ENCODE results near the gene N4BP2L2. TPM values are rescaled to one million over a fixed set of nuclear protein-coding genes. Genes with fewer than 3 reads are reported as not detected.
A peak's percentile ranks its signal among the peaks of the same experiment; 100 is the strongest.

Gene N4BP2L2
- total and polyA plus RNA-seq, 2 of the 13 experiments (the other 11 are each of a cell fraction or from before 2014, with no cell fraction given): 58.9 to 81.2 TPM

DNA sequence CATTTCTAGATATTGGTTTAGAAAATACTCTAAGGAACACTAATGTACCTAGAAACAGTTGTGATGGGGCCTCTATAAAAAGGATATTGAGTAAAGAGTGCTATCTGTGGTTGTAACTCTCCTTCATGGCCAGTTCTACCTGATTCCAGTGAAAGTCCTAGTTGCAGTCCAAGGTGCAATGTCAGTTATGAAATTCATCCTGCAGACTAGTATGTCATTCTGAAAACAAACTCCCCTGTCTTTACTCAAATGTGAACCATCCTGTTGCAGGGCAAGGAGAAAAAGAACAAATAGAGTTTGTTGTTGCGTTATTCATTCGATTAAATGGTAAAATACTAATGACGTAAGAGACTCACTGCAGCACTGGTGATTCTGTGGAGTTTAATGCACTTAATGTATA is 92.4 kb downstream of the N4BP2L2 start (continued):
- TF ChIP-seq GABPA (IDR thresholded peaks at IDR 0.05; ENCODE audit: low read depth, low read length): no peak
- TF ChIP-seq GABPA (CRISPR knock-in tag; IDR thresholded peaks at IDR 0.05; ENCODE audit: low read depth): no peak
- TF ChIP-seq, protein P1, sequence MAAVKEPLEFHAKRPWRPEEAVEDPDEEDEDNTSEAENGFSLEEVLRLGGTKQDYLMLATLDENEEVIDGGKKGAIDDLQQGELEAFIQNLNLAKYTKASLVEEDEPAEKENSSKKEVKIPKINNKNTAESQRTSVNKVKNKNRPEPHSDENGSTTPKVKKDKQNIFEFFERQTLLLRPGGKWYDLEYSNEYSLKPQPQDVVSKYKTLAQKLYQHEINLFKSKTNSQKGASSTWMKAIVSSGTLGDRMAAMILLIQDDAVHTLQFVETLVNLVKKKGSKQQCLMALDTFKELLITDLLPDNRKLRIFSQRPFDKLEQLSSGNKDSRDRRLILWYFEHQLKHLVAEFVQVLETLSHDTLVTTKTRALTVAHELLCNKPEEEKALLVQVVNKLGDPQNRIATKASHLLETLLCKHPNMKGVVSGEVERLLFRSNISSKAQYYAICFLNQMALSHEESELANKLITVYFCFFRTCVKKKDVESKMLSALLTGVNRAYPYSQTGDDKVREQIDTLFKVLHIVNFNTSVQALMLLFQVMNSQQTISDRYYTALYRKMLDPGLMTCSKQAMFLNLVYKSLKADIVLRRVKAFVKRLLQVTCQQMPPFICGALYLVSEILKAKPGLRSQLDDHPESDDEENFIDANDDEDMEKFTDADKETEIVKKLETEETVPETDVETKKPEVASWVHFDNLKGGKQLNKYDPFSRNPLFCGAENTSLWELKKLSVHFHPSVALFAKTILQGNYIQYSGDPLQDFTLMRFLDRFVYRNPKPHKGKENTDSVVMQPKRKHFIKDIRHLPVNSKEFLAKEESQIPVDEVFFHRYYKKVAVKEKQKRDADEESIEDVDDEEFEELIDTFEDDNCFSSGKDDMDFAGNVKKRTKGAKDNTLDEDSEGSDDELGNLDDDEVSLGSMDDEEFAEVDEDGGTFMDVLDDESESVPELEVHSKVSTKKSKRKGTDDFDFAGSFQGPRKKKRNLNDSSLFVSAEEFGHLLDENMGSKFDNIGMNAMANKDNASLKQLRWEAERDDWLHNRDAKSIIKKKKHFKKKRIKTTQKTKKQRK (IDR thresholded peaks at IDR 0.05; ENCODE audit: low read length): no peak
- no peak for TF ChIP-seq ZNF510 (CRISPR knock-in tag; IDR thresholded peaks at IDR 0.05; ENCODE audit: low read depth)
- no peak for TF ChIP-seq ZNF629 (CRISPR knock-in tag; conservative IDR thresholded peaks at IDR 0.05)
- no peak for TF ChIP-seq ZIK1 (CRISPR knock-in tag; IDR thresholded peaks at IDR 0.05; ENCODE audit: borderline replicate concordance, low read depth)
- TF ChIP-seq ZNF317 (CRISPR knock-in tag; IDR thresholded peaks at IDR 0.05): no peak
- peak; percentile 29; the same call in 1 of the 2 replicates for TF ChIP-seq SIX1 (CRISPR knock-in tag; IDR thresholded peaks at IDR 0.05; ENCODE audit: borderline replicate concordance)
- no peak for TF ChIP-seq YY1 (IDR thresholded peaks at IDR 0.05; ENCODE audit: insufficient read depth, insufficient replicate concordance, low read depth, low read length)
- no peak for TF ChIP-seq ZNF547 (CRISPR knock-in tag; IDR thresholded peaks at IDR 0.05)
- TF ChIP-seq, protein P2, sequence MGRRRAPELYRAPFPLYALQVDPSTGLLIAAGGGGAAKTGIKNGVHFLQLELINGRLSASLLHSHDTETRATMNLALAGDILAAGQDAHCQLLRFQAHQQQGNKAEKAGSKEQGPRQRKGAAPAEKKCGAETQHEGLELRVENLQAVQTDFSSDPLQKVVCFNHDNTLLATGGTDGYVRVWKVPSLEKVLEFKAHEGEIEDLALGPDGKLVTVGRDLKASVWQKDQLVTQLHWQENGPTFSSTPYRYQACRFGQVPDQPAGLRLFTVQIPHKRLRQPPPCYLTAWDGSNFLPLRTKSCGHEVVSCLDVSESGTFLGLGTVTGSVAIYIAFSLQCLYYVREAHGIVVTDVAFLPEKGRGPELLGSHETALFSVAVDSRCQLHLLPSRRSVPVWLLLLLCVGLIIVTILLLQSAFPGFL (CRISPR knock-in tag; IDR thresholded peaks at IDR 0.05): no peak
- no peak for TF ChIP-seq TCF7L2 (IDR thresholded peaks at IDR 0.05; ENCODE audit: low read depth, low read length)
- no peak for TF ChIP-seq ZMAT3 (CRISPR knock-in tag; conservative IDR thresholded peaks at IDR 0.05)
- TF ChIP-seq, protein P3, sequence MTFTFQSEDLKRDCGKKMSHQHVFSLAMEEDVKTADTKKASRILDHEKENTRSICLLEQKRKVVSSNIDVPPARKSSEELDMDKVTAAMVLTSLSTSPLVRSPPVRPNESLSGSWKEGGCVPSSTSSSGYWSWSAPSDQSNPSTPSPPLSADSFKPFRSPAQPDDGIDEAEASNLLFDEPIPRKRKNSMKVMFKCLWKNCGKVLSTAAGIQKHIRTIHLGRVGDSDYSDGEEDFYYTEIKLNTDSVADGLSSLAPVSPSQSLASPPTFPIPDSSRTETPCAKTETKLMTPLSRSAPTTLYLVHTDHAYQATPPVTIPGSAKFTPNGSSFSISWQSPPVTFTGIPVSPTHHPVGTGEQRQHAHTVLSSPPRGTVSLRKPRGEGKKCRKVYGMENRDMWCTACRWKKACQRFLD (CRISPR knock-in tag; IDR thresholded peaks at IDR 0.05; ENCODE audit: borderline replicate concordance): no peak
- no peak for TF ChIP-seq SCMH1 (CRISPR knock-in tag; IDR thresholded peaks at IDR 0.05; ENCODE audit: borderline replicate concordance)
- TF ChIP-seq, protein P4, sequence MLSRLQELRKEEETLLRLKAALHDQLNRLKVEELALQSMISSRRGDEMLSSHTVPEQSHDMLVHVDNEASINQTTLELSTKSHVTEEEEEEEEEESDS (CRISPR knock-in tag; IDR thresholded peaks at IDR 0.05; ENCODE audit: borderline replicate concordance): no peak
- no peak for TF ChIP-seq MZF1 (CRISPR knock-in tag; IDR thresholded peaks at IDR 0.05; ENCODE audit: borderline replicate concordance)
- TF ChIP-seq, protein P5, sequence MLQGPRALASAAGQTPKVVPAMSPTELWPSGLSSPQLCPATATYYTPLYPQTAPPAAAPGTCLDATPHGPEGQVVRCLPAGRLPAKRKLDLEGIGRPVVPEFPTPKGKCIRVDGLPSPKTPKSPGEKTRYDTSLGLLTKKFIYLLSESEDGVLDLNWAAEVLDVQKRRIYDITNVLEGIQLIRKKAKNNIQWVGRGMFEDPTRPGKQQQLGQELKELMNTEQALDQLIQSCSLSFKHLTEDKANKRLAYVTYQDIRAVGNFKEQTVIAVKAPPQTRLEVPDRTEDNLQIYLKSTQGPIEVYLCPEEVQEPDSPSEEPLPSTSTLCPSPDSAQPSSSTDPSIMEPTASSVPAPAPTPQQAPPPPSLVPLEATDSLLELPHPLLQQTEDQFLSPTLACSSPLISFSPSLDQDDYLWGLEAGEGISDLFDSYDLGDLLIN (CRISPR knock-in tag; IDR thresholded peaks at IDR 0.05; ENCODE audit: borderline replicate concordance): no peak
- TF ChIP-seq ZSCAN30 (CRISPR knock-in tag; IDR thresholded peaks at IDR 0.05): no peak
- no peak for TF ChIP-seq ZNF670 (CRISPR knock-in tag; IDR thresholded peaks at IDR 0.05; ENCODE audit: borderline replicate concordance)
- TF ChIP-seq JARID2 (CRISPR knock-in tag; IDR thresholded peaks at IDR 0.05; ENCODE audit: insufficient replicate concordance): no peak
- TF ChIP-seq MED8 (CRISPR knock-in tag; IDR thresholded peaks at IDR 0.05; ENCODE audit: insufficient replicate concordance): no peak
- TF ChIP-seq GATAD1 (CRISPR knock-in tag; IDR thresholded peaks at IDR 0.05): no peak
- no peak for TF ChIP-seq ARHGAP35 (CRISPR knock-in tag; IDR thresholded peaks at IDR 0.05; ENCODE audit: borderline replicate concordance)
- TF ChIP-seq ZBTB8A (CRISPR knock-in tag; IDR thresholded peaks at IDR 0.05; ENCODE audit: borderline replicate concordance, low read depth): no peak
